Activated naive CD4-positive, alpha-beta T cell treated with anti-CD3 and anti-CD28 coated beads, Interleukin-2, amount 10 ng/mL, durations not matched to agents 7 days and 5 days (primary cell): ENCODE data around the gene PLSCR4.

Experiments used
- CTCF ChIA-PET: fragments of 350-600 bp; sonication (Branson Sonifier 250); formaldehyde crosslinking; loops from one replicate; lab custom pipeline; 2021; ENCODE audit warnings: antibody characterized with exemption; lab: Charles Lee
- DNase-seq: peaks from one replicate; pipeline ENCODE4 v3.0.0-alpha.2; 2020
- H3K27ac Mint-ChIP-seq: one replicate; pipeline ENCODE4 v1.8.0; 2021; ENCODE audit warnings: mild to moderate bottlenecking, moderate library complexity, mixed read lengths
- H3K27me3 Mint-ChIP-seq: one replicate; pipeline ENCODE4 v1.8.0; 2021; ENCODE audit warnings: mild to moderate bottlenecking, mixed read lengths
- H3K36me3 Mint-ChIP-seq: one replicate; pipeline ENCODE4 v1.8.0; 2021; ENCODE audit warnings: mixed read lengths
- H3K4me1 Mint-ChIP-seq: one replicate; pipeline ENCODE4 v1.8.0; 2021; ENCODE audit warnings: mixed read lengths
- H3K4me3 Mint-ChIP-seq: one replicate; pipeline ENCODE4 v1.8.0; 2021; ENCODE audit warnings: mild to moderate bottlenecking, moderate library complexity, mixed read lengths
- H3K9me3 Mint-ChIP-seq: one replicate; pipeline ENCODE4 v1.8.0; 2021; ENCODE audit warnings: mixed read lengths

PLSCR4 gene

DNA sequence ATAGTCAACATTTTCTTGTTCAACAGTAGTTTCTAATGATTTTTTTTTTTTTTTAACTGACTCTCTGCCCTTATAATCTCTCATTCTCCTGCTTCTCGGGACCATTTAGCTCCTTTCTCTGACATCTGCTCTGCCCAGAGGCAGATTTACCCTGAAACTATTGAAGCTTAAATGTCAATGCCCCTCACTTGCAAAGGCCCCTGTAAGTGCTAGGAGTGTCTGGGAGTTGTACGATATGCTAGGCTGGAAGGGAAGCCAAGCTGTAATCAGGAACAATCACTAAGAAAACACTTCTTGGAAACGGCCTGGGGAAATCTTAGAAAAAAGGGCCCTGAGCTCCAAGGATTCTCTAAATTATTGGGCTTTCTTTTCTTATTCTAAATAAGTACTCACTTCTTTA is 84.1 kb downstream of the PLSCR4 start:
- CTCF ChIA-PET, result no interaction called here
- H3K27me3 Mint-ChIP-seq, result peaks cover 23% of the 10 kb centered on the region
- H3K27ac Mint-ChIP-seq, result no peak overlapping the region
- H3K9me3 Mint-ChIP-seq, result no peaks in the 10 kb centered on the region
- no peak overlapping the region for H3K4me3 Mint-ChIP-seq
- no peak for DNase-seq
- no peaks in the 10 kb centered on the region for H3K36me3 Mint-ChIP-seq
- peaks cover 4% of the 10 kb centered on the region for H3K4me1 Mint-ChIP-seq

DNA sequence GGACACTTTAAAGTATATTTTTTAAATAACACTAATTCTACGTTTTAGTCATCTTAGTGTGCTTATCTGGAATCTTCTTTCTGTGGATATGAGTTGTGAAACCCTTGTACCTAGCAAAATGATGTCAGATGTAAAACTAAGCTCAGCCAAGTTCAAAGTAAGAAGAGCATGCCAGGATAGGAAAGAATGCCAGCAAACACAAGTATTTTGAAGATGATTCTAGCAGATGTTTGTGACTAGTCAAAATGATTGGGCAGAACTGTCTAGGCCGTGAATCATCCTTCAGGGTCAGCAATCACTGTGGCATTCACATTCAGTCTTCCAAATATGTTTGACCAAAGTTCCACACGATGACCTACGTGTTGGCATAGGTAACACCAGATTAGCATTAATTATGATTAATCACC is 84.5 kb downstream of the PLSCR4 start:
- Mint-ChIP-seq H3K9me3 (no peaks in the 10 kb centered on the region), H3K4me3 (no peak overlapping the region), H3K27me3 (peaks cover 27% of the 10 kb centered on the region), H3K36me3 (no peaks in the 10 kb centered on the region), H3K27ac (no peak overlapping the region), H3K4me1 (peaks cover 8% of the 10 kb centered on the region)
- no peak for DNase-seq
- CTCF ChIA-PET, result no interaction called here

- H3K9me3 Mint-ChIP-seq, result no peaks in the 10 kb centered on the region
- H3K4me1 Mint-ChIP-seq, result peaks cover 9% of the 10 kb centered on the region
- H3K4me3 Mint-ChIP-seq, result no peak overlapping the region
- no peak for DNase-seq
- CTCF ChIA-PET, result no interaction called here
- H3K36me3 Mint-ChIP-seq, result no peaks in the 10 kb centered on the region
- H3K27me3 Mint-ChIP-seq, result peaks cover 33% of the 10 kb centered on the region
- H3K27ac Mint-ChIP-seq, result no peak overlapping the region
Observed at GRCh38 chr3:146165877-146166276, 85.0 kb downstream of the PLSCR4 start.

- Mint-ChIP-seq H3K4me1 (peaks cover 12% of the 10 kb centered on the region), H3K27me3 (peaks cover 40% of the 10 kb centered on the region), H3K27ac (no peak overlapping the region), H3K9me3 (no peaks in the 10 kb centered on the region), H3K4me3 (no peak overlapping the region), H3K36me3 (no peaks in the 10 kb centered on the region)
- CTCF ChIA-PET, result no interaction called here
- no peak for DNase-seq
Observed at GRCh38 chr3:146164971-146165769, 85.7 kb downstream of the PLSCR4 start.

DNA sequence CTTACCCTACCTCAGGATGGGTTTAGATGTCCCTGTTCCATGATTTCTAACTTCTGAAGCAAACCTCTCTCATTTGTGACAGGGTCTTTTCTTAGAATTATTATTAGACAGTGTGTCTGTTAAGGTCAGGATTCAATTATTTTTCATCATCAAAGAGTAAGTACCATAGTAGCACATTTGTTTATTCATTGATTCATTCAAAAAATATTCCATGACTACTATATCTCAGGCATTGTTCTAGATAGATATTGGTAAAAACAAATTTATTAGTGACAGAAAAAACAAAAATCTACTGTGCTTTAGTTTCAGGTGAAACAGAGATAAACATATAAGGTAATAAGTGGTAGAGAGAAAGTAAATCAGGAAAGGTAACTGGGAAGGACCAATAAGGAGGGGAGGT is 86.4 kb downstream of the PLSCR4 start:
- Mint-ChIP-seq H3K4me1 (peaks cover 16% of the 10 kb centered on the region), H3K27ac (no peak overlapping the region), H3K27me3 (peaks cover 46% of the 10 kb centered on the region), H3K4me3 (no peak overlapping the region), H3K36me3 (no peaks in the 10 kb centered on the region), H3K9me3 (no peaks in the 10 kb centered on the region)
- CTCF ChIA-PET, result no interaction called here
- no peak for DNase-seq

DNA sequence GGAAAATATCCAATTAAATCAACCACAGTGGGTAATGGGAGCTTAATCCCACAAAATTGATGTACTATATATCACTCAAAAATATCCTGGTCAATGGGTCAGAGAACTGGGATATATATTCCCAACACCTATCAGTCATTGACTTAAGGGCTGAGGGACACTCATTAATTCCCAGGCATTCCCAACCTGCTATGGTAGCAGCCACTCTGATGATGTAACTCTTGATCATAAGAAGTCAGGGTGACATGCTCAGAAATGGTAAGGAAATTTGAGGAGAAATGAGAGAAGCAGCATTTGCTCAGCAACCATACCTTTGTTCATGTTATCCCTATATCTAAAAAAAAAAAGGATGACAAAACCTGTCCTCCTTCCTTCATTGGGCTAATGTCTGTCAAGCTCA is 86.8 kb downstream of the PLSCR4 start:
- no peaks in the 10 kb centered on the region for H3K9me3 Mint-ChIP-seq
- H3K4me3 Mint-ChIP-seq, result no peak overlapping the region
- peaks cover 16% of the 10 kb centered on the region for H3K4me1 Mint-ChIP-seq
- H3K36me3 Mint-ChIP-seq, result no peaks in the 10 kb centered on the region
- no peak overlapping the region for H3K27ac Mint-ChIP-seq
- CTCF ChIA-PET, result no interaction called here
- DNase-seq, result no peak
- H3K27me3 Mint-ChIP-seq, result peaks cover 46% of the 10 kb centered on the region

- no peak for DNase-seq
- H3K4me3 Mint-ChIP-seq, result no peak overlapping the region
- H3K36me3 Mint-ChIP-seq, result no peaks in the 10 kb centered on the region
- no peaks in the 10 kb centered on the region for H3K9me3 Mint-ChIP-seq
- H3K27ac Mint-ChIP-seq, result no peak overlapping the region
- CTCF ChIA-PET, result no interaction called here
- H3K4me1 Mint-ChIP-seq, result peaks cover 16% of the 10 kb centered on the region
- H3K27me3 Mint-ChIP-seq, result peaks cover 46% of the 10 kb centered on the region
Observed at GRCh38 chr3:146163584-146163983, 87.3 kb downstream of the PLSCR4 start.

DNA sequence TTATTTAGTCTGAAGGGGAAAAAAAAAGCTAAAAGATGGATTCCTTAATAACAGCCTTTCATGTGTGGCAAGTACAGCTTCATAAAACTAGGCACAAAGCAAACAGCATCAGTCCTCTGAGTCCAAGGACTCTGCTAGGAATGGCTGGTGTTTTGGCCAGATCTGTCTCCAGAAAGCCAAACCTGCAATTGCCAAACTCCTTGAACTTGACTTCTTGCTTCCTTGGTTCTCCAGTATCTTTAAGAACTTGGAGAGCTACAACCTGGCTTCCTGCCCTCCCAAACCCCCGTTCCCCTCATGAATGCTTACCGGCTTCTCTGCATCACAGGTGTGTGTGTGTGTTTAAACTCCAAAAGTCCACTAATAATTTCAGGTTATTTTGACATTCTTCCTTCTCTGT is 88.3 kb downstream of the PLSCR4 start:
- Mint-ChIP-seq H3K27ac (no peak overlapping the region), H3K9me3 (no peaks in the 10 kb centered on the region), H3K27me3 (peaks cover 46% of the 10 kb centered on the region), H3K36me3 (no peaks in the 10 kb centered on the region), H3K4me1 (peaks cover 16% of the 10 kb centered on the region), H3K4me3 (no peak overlapping the region)
- no peak for DNase-seq
- CTCF ChIA-PET, result interaction anchor here (0.5 kb wide), 1 partner anchor 10 kb away, joined by 3 read pairs; no protein-coding TSS in a partner anchor

DNA sequence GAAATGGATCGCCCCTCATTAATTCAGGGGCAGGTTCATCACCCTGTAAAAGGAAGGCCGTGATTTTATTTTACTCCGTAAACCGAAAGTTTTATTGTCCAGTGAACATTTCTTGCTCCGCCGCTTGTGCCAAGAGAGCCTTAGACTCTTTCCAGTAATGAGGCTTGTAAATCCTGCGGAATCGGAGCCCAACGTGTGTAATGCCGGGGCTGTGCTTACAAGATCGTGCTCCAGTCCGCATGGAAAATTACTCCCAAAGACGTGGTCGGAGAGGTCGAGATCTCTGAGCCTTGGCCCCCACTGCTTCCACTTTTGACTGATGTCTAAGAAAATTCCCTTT is 89.3 kb downstream of the PLSCR4 start:
- H3K36me3 Mint-ChIP-seq, result no peaks in the 10 kb centered on the region
- CTCF ChIA-PET, result no interaction called here
- H3K4me3 Mint-ChIP-seq, result peak overlapping the region; percentile 42
- DNase-seq, result no peak
- H3K27ac Mint-ChIP-seq, result no peak overlapping the region
- H3K4me1 Mint-ChIP-seq, result peaks cover 16% of the 10 kb centered on the region
- no peaks in the 10 kb centered on the region for H3K9me3 Mint-ChIP-seq
- H3K27me3 Mint-ChIP-seq, result peaks cover 46% of the 10 kb centered on the region

GRCh38 chr3:146160964-146161662 is 89.8 kb downstream of the PLSCR4 start, which contains the start of gene PLOD2:
Gene PLOD2, minus strand, starts transcription at chr3:146161184. Its CDS starts 195 bp downstream, at chr3:146160989.
- H3K36me3 Mint-ChIP-seq, result no peaks in the 10 kb centered on the region
- peaks cover 16% of the 10 kb centered on the region for H3K4me1 Mint-ChIP-seq
- H3K27ac Mint-ChIP-seq, result no peak within 1 kb of the TSS
- no peaks in the 10 kb centered on the region for H3K9me3 Mint-ChIP-seq
- peaks cover 46% of the 10 kb centered on the region for H3K27me3 Mint-ChIP-seq
- CTCF ChIA-PET, result interaction anchor here (1.0 kb wide), 1 partner anchor 61 kb away, joined by 3 read pairs; no protein-coding TSS in a partner anchor
- peak; percentile 31 for DNase-seq
- H3K4me3 Mint-ChIP-seq, result peak within 1 kb of the TSS; percentile 47

GRCh38 chr3:146160321-146160963 is 90.5 kb downstream of the PLSCR4 start:
- H3K36me3 Mint-ChIP-seq, result no peaks in the 10 kb centered on the region
- no peak overlapping the region for H3K27ac Mint-ChIP-seq
- H3K4me1 Mint-ChIP-seq, result peaks cover 16% of the 10 kb centered on the region
- H3K9me3 Mint-ChIP-seq, result no peaks in the 10 kb centered on the region
- H3K4me3 Mint-ChIP-seq, result peak overlapping the region; percentile 47
- peaks cover 46% of the 10 kb centered on the region for H3K27me3 Mint-ChIP-seq
- CTCF ChIA-PET, result interaction anchor here (1.0 kb wide), 1 partner anchor 62 kb away, joined by 3 read pairs; no protein-coding TSS in a partner anchor
- no peak for DNase-seq

GRCh38 chr3:146159616-146160320 is 91.1 kb downstream of the PLSCR4 start:
- H3K36me3 Mint-ChIP-seq, result no peaks in the 10 kb centered on the region
- peaks cover 16% of the 10 kb centered on the region for H3K4me1 Mint-ChIP-seq
- H3K4me3 Mint-ChIP-seq, result peak overlapping the region; percentile 47
- H3K27ac Mint-ChIP-seq, result no peak overlapping the region
- no peak for DNase-seq
- no peaks in the 10 kb centered on the region for H3K9me3 Mint-ChIP-seq
- H3K27me3 Mint-ChIP-seq, result peaks cover 43% of the 10 kb centered on the region
- CTCF ChIA-PET, result interaction anchor here (1.0 kb wide), 1 partner anchor 63 kb away, joined by 3 read pairs; no protein-coding TSS in a partner anchor

DNA sequence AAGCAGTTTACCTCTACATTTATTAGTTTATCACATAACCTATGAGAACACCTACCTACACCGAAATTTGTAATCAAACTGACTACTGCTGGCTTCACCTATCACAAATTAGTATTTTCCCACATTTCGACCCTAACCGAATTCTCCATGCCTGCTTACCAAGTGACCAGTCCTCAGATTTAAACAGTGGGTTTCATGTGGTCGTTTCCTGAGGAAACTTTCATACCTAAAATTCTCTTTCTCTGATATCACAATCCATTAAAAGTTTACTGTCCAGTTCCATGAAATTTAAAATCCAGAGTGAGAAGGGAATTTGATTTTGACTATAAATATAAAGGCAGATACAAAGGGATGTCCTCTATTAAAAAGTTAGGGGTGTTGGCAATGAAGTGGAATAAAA is 91.9 kb downstream of the PLSCR4 start:
- H3K9me3 Mint-ChIP-seq, result no peaks in the 10 kb centered on the region
- H3K27me3 Mint-ChIP-seq, result peaks cover 41% of the 10 kb centered on the region
- H3K36me3 Mint-ChIP-seq, result no peaks in the 10 kb centered on the region
- no peak for DNase-seq
- H3K4me3 Mint-ChIP-seq, result no peak overlapping the region
- CTCF ChIA-PET, result no interaction called here
- H3K27ac Mint-ChIP-seq, result no peak overlapping the region
- H3K4me1 Mint-ChIP-seq, result peaks cover 16% of the 10 kb centered on the region
